HEK293 (cell line): ENCODE results near the gene RYR2.

ENCODE experiments used
- CTCF ChIA-PET: fragments of 350-600 bp; formaldehyde crosslinking; extraction: SDS; loops from one replicate; lab custom pipeline; 2021; ENCODE audit warnings: antibody characterized with exemption; lab: Yijun Ruan, JAX
- POLR2A ChIA-PET: fragments of 300-600 bp; formaldehyde crosslinking; extraction: SDS; loops from one replicate; lab custom pipeline; 2020; ENCODE audit warnings: antibody characterized with exemption, inconsistent platforms; lab: Yijun Ruan, JAX
- H3K27ac ChIP-seq: fragments of 200-500 bp; sonication (Bioruptor generic); 2 replicates; pipeline ENCODE4 v1.5.1; 2014; ENCODE audit warnings: low read depth, low read length, control low read depth, inconsistent platforms; ENCODE audit errors: extremely low read depth
- H3K36me3 ChIP-seq, 2 experiments: fragments of 200-500 bp in 1 of 2; sonication (Bioruptor generic) in 1 of 2; 1 replicate in 1 of 2; 2 replicates in 1 of 2; pipeline ENCODE4 v1.5.1; 2014 to 2017; ENCODE audit warnings: inconsistent platforms in 2 of 2, low read length in 2 of 2; ENCODE audit not compliant: control insufficient read depth in 2 of 2, insufficient read depth in 1 of 2
- H3K4me1 ChIP-seq: fragments of 200-500 bp; sonication (Bioruptor generic); 2 replicates; pipeline ENCODE4 v1.5.1; 2014; ENCODE audit warnings: mild to moderate bottlenecking, low read length, inconsistent platforms; ENCODE audit not compliant: control insufficient read depth, insufficient read depth
- H3K4me3 ChIP-seq: 2 replicates; pipeline ENCODE4 v1.5.1; 2011; ENCODE audit warnings: low read depth, mild to moderate bottlenecking, control low read depth, low read length, moderate library complexity
- H3K9me3 ChIP-seq: fragments of 200-500 bp; sonication (Bioruptor generic); 2 replicates; pipeline ENCODE4 v1.5.1; 2014; ENCODE audit warnings: low read depth, low read length, inconsistent platforms; ENCODE audit not compliant: control insufficient read depth, insufficient read depth
- KLF8 ChIP-seq: fragments of 450-650 bp; formaldehyde crosslinking; IDR thresholded peaks from 2 replicates; pipeline ENCODE4 v1.5.1; 2016; ENCODE audit warnings: missing biosample characterization, missing genetic modification characterization
- KLF9 ChIP-seq: fragments of 450-650 bp; formaldehyde crosslinking; IDR thresholded peaks from 2 replicates; pipeline ENCODE4 v1.5.1; 2016; ENCODE audit warnings: missing biosample characterization, missing genetic modification characterization, low read depth
- MZF1 ChIP-seq: fragments of 450-650 bp; formaldehyde crosslinking; IDR thresholded peaks from 2 replicates; pipeline ENCODE4 v1.5.1; 2017; ENCODE audit warnings: missing biosample characterization, missing genetic modification characterization, borderline replicate concordance
- SALL2 ChIP-seq: fragments of 450-650 bp; formaldehyde crosslinking; IDR thresholded peaks from 2 replicates; pipeline ENCODE4 v1.5.0; 2017; ENCODE audit warnings: missing biosample characterization, mild to moderate bottlenecking, missing genetic modification characterization, borderline replicate concordance
- ZBTB20 ChIP-seq: fragments of 450-650 bp; formaldehyde crosslinking; IDR thresholded peaks from 2 replicates; pipeline ENCODE4 v1.5.1; 2016; ENCODE audit warnings: missing biosample characterization, missing genetic modification characterization
- ZFP37 ChIP-seq: fragments of 450-650 bp; formaldehyde crosslinking; IDR thresholded peaks from 2 replicates; pipeline ENCODE4 v1.5.1; 2016; ENCODE audit warnings: missing biosample characterization, missing genetic modification characterization
- ZNF184 ChIP-seq: fragments of 450-650 bp; IDR thresholded peaks from 2 replicates; pipeline ENCODE4 v1.5.1; 2018; ENCODE audit warnings: missing biosample characterization, mild to moderate bottlenecking, missing genetic modification characterization
- ZNF596 ChIP-seq: fragments of 450-650 bp; IDR thresholded peaks from 2 replicates; pipeline ENCODE4 v1.5.0; 2018; ENCODE audit warnings: missing biosample characterization, mild to moderate bottlenecking, missing genetic modification characterization, moderate library complexity
- ZNF654 ChIP-seq: fragments of 450-650 bp; formaldehyde crosslinking; IDR thresholded peaks from 2 replicates; pipeline ENCODE4 v1.5.1; 2016; ENCODE audit warnings: low read depth, missing biosample characterization, missing genetic modification characterization
- ZNF701 ChIP-seq: fragments of 450-650 bp; formaldehyde crosslinking; IDR thresholded peaks from 2 replicates; pipeline ENCODE4 v1.5.1; 2016; ENCODE audit warnings: missing biosample characterization, missing genetic modification characterization
- ZNF747 ChIP-seq: fragments of 450-650 bp; formaldehyde crosslinking; IDR thresholded peaks from 2 replicates; pipeline ENCODE4 v1.5.1; 2016; ENCODE audit warnings: missing biosample characterization, missing genetic modification characterization
- TF ChIP-seq, protein P1 (sequence below): fragments of 450-650 bp; formaldehyde crosslinking; IDR thresholded peaks from 2 replicates; pipeline ENCODE4 v1.5.1; 2016; ENCODE audit warnings: missing biosample characterization, missing genetic modification characterization
- TF ChIP-seq, protein P2 (sequence below): fragments of 450-650 bp; formaldehyde crosslinking; IDR thresholded peaks from 2 replicates; pipeline ENCODE4 v1.5.1; 2016; ENCODE audit warnings: missing biosample characterization, missing genetic modification characterization, borderline replicate concordance
- TF ChIP-seq, protein P3 (sequence below): fragments of 450-650 bp; formaldehyde crosslinking; IDR thresholded peaks from 2 replicates; pipeline ENCODE4 v1.5.1; 2016; ENCODE audit warnings: missing biosample characterization, missing genetic modification characterization

Gene RYR2

DNA sequence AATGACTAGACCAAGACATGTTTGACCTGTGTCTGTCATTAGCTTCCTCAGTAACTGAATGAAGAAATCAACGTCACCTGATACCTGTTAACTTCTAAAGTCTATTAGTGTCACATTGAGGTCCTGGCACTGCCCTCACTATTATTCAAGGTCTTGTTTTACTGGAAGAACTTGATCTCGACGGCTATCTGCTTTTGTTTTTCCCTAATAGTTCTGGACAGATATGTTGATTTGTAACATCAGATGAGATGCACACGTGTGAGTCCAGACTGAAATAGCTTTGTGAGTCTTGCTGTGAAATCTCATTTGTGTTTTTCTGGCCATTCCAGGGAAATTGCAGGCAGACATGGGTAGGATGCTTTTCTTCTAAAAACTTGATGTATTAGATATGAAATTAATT, 159.2 kb downstream of the RYR2 start:
- no peaks in the 10 kb centered on the region for H3K9me3 ChIP-seq
- H3K27ac ChIP-seq = no peak overlapping the region
- CTCF ChIA-PET = no interaction called here
- no peaks in the 10 kb centered on the region for H3K4me1 ChIP-seq
- H3K4me3 ChIP-seq = no peak overlapping the region
- no peaks in the 10 kb centered on the region for H3K36me3 ChIP-seq
- TF ChIP-seq KLF9 (no peak), ZBTB20 (no peak), ZNF596 (no peak), MZF1 (tag by site-specific recombination) (no peak), ZNF184 (tag by site-specific recombination) (no peak), SALL2 (tag by site-specific recombination) (no peak)
- TF ChIP-seq, protein P1, sequence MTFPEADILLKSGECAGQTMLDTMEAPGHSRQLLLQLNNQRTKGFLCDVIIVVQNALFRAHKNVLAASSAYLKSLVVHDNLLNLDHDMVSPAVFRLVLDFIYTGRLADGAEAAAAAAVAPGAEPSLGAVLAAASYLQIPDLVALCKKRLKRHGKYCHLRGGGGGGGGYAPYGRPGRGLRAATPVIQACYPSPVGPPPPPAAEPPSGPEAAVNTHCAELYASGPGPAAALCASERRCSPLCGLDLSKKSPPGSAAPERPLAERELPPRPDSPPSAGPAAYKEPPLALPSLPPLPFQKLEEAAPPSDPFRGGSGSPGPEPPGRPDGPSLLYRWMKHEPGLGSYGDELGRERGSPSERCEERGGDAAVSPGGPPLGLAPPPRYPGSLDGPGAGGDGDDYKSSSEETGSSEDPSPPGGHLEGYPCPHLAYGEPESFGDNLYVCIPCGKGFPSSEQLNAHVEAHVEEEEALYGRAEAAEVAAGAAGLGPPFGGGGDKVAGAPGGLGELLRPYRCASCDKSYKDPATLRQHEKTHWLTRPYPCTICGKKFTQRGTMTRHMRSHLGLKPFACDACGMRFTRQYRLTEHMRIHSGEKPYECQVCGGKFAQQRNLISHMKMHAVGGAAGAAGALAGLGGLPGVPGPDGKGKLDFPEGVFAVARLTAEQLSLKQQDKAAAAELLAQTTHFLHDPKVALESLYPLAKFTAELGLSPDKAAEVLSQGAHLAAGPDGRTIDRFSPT (tag by site-specific recombination) = no peak
- TF ChIP-seq, all 188 proteins: peak for 0
- POLR2A ChIA-PET = no interaction called here

DNA sequence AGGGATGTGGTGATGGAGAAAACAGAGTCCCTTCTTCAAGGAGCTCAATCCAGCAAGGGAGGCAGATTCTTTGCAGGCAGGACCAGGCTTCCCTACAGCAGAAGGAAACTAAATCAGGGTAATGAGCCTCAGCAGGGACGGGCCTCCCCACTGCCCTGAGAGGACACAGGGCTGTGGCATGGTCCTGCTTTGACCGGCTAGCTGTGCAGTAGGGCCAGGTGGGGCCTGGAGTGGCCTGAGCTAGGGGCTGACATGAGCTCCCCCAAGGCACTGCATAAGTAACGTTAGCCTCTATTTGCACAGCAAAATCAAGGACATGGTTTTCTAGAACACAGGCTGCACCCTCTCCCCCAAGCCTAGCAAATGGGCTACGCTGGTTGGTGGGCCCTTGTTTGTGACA, 162.9 kb downstream of the RYR2 start:
- no peaks in the 10 kb centered on the region for H3K4me1 ChIP-seq
- H3K4me3 ChIP-seq = no peak overlapping the region
- H3K27ac ChIP-seq = no peak overlapping the region
- CTCF ChIA-PET = no interaction called here
- H3K36me3 ChIP-seq = no peaks in the 10 kb centered on the region
- no peak for TF ChIP-seq KLF8 (tag by site-specific recombination)
- TF ChIP-seq, protein P2, sequence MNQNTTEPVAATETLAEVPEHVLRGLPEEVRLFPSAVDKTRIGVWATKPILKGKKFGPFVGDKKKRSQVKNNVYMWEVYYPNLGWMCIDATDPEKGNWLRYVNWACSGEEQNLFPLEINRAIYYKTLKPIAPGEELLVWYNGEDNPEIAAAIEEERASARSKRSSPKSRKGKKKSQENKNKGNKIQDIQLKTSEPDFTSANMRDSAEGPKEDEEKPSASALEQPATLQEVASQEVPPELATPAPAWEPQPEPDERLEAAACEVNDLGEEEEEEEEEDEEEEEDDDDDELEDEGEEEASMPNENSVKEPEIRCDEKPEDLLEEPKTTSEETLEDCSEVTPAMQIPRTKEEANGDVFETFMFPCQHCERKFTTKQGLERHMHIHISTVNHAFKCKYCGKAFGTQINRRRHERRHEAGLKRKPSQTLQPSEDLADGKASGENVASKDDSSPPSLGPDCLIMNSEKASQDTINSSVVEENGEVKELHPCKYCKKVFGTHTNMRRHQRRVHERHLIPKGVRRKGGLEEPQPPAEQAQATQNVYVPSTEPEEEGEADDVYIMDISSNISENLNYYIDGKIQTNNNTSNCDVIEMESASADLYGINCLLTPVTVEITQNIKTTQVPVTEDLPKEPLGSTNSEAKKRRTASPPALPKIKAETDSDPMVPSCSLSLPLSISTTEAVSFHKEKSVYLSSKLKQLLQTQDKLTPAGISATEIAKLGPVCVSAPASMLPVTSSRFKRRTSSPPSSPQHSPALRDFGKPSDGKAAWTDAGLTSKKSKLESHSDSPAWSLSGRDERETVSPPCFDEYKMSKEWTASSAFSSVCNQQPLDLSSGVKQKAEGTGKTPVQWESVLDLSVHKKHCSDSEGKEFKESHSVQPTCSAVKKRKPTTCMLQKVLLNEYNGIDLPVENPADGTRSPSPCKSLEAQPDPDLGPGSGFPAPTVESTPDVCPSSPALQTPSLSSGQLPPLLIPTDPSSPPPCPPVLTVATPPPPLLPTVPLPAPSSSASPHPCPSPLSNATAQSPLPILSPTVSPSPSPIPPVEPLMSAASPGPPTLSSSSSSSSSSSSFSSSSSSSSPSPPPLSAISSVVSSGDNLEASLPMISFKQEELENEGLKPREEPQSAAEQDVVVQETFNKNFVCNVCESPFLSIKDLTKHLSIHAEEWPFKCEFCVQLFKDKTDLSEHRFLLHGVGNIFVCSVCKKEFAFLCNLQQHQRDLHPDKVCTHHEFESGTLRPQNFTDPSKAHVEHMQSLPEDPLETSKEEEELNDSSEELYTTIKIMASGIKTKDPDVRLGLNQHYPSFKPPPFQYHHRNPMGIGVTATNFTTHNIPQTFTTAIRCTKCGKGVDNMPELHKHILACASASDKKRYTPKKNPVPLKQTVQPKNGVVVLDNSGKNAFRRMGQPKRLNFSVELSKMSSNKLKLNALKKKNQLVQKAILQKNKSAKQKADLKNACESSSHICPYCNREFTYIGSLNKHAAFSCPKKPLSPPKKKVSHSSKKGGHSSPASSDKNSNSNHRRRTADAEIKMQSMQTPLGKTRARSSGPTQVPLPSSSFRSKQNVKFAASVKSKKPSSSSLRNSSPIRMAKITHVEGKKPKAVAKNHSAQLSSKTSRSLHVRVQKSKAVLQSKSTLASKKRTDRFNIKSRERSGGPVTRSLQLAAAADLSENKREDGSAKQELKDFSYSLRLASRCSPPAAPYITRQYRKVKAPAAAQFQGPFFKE (tag by site-specific recombination) = no peak
- no peak for TF ChIP-seq ZNF654 (tag by site-specific recombination)
- TF ChIP-seq, protein P3, sequence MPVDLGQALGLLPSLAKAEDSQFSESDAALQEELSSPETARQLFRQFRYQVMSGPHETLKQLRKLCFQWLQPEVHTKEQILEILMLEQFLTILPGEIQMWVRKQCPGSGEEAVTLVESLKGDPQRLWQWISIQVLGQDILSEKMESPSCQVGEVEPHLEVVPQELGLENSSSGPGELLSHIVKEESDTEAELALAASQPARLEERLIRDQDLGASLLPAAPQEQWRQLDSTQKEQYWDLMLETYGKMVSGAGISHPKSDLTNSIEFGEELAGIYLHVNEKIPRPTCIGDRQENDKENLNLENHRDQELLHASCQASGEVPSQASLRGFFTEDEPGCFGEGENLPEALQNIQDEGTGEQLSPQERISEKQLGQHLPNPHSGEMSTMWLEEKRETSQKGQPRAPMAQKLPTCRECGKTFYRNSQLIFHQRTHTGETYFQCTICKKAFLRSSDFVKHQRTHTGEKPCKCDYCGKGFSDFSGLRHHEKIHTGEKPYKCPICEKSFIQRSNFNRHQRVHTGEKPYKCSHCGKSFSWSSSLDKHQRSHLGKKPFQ (tag by site-specific recombination) = no peak
- no peak for TF ChIP-seq ZNF701 (tag by site-specific recombination)
- TF ChIP-seq ZFP37 (tag by site-specific recombination) = no peak
- TF ChIP-seq ZNF747 (tag by site-specific recombination) = no peak
- no peaks in the 10 kb centered on the region for H3K9me3 ChIP-seq
- POLR2A ChIA-PET = no interaction called here
